ENCODE data around the gene GNA15.

GRCh38 chr19:3123088-3123721 is 12.6 kb upstream of the GNA15 start:
- no peak for TF ChIP-seq POLR2A (IDR thresholded peaks at IDR 0.05)
- TF ChIP-seq CTCF (IDR thresholded peaks at IDR 0.05), result no peak

Data from Peyer's patch (tissue), 4 donors.